Measurements from ENCODE around the gene GATA2.

The GATA2 gene

GRCh38 chr3:128496602-128497304, 3.8 kb upstream of the GATA2 start:
- TF ChIP-seq GATA2 (IDR thresholded peaks at IDR 0.05; ENCODE audit: low read depth, low read length): peak; percentile 99
- TF ChIP-seq GATA3 (IDR thresholded peaks at IDR 0.05; ENCODE audit: low read depth, low read length): peak; percentile 93

DNA sequence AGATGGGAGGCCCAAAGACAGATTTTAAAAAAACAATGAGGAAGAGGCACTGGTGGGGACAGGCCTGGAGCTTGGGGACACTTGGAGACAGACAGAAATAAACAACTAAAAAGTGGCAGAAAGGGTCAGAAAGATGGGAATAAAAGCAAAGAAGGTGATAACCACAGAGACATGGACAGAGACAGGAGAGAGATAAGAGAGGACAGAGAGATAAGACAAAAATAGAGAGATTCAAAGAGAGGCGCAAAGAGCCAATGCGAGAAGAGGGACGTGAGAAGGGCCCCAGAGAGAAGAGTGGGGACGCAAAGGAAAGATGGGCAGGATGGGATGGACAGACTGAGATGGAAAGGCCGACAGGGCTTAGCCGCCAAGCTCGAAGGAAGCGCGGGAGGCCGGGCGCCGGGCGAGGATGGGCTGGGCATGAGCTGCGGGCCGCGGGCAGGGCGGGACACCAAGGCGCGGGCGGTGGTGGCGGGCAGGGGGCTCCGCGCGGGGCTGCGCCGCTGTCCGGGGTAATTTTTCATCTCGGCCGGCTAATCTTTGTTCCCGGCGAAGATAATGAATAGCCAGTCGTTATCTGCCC, 3.1 kb upstream of the GATA2 start:
- no peak for TF ChIP-seq GATA2 (IDR thresholded peaks at IDR 0.05; ENCODE audit: low read depth, low read length)
- TF ChIP-seq GATA3 (IDR thresholded peaks at IDR 0.05; ENCODE audit: low read depth, low read length): no peak

DNA sequence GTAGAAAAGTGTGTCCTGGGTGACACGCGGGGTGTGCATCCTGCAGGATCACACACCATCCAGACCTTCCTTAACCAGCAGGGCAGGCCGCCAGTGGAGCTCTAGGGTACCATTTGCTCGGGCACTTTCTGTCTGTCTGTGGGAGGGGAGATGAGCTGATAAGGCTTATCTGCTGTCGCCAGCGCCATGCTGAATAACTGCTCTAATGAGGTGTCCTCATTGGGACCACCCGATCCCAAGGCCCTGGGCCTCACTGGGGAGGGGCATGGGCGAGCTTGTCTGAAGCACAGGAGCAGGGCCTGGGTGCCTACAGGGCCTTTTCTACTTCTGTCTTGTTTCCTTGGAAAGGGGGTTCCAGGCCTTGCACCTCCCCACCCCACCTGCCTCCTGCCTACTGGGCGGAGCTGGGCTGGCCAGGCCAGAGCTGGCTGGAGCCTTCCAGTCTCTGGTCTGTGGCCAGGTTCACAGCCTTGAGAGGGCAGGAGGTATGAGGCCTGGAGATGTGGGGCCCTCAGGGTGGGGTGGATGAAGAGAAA, 2.5 kb upstream of the GATA2 start:
- TF ChIP-seq GATA2 (IDR thresholded peaks at IDR 0.05; ENCODE audit: low read depth, low read length) (peak; percentile 100), GATA3 (IDR thresholded peaks at IDR 0.05; ENCODE audit: low read depth, low read length) (peak; percentile 99)

GRCh38 chr3:128494367-128494650, 1.3 kb upstream of the GATA2 start:
- TF ChIP-seq GATA2 (IDR thresholded peaks at IDR 0.05; ENCODE audit: low read depth, low read length) (no peak), GATA3 (IDR thresholded peaks at IDR 0.05; ENCODE audit: low read depth, low read length) (no peak)

- TF ChIP-seq GATA3 (IDR thresholded peaks at IDR 0.05; ENCODE audit: low read depth, low read length) (no peak), GATA2 (IDR thresholded peaks at IDR 0.05; ENCODE audit: low read depth, low read length) (0 out of 2 replicates have a peak, but pooled peaks have one; percentile 10)
Observed at GRCh38 chr3:128493570-128494366, 767 bp upstream of the GATA2 start.

DNA sequence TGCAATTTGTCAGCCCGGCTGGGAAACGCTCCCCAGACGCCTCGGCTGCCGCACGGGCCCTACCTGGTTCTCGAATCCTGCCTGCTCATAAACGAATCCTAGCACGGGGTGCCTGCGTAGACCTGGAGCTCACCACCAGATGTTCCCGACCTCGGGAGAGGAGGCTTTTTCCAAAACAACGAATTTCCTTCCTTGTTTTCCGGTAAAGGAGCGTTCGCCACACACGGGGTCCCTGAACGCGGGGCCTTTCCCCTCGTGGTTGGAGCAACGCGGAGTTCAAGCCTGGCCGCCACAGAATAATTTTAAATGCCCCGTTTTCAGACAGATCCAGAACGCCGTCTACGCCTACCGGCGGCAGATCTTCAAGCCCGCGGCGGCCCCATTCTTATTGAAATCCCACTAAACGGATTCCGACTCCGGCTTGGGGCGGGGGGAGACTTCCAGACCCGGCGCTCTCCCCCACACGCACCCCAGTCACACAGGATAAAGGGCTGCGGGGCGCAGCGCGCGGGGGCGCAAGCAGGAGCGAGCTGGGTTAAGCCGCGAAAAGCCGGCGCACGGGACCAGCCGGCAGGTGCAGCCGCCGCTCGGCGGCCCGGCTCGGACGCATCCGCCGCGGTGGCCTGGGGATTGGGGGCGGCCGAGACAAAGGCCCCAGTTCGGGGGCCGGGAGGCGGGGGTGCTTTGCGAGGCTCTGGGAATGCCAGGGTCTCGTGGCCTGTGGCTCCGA, 895 bp downstream of the GATA2 start:
- TF ChIP-seq GATA2 (IDR thresholded peaks at IDR 0.05; ENCODE audit: low read depth, low read length) (no peak), GATA3 (IDR thresholded peaks at IDR 0.05; ENCODE audit: low read depth, low read length) (no peak)

DNA sequence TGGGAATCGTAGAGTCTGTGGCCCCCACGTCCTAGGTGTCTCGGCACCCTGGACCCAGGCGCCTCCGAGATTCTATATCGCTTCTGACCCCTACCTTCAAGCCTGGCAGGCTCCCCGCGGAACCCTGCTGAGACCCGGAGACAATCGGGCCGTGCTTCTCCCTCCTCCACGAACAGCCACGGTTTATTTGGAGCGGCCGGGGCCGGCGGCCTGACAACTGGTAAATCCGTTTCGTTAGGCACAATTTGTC, 1.4 kb downstream of the GATA2 start:
- no peak for TF ChIP-seq GATA3 (IDR thresholded peaks at IDR 0.05; ENCODE audit: low read depth, low read length)
- no peak for TF ChIP-seq GATA2 (IDR thresholded peaks at IDR 0.05; ENCODE audit: low read depth, low read length)

DNA sequence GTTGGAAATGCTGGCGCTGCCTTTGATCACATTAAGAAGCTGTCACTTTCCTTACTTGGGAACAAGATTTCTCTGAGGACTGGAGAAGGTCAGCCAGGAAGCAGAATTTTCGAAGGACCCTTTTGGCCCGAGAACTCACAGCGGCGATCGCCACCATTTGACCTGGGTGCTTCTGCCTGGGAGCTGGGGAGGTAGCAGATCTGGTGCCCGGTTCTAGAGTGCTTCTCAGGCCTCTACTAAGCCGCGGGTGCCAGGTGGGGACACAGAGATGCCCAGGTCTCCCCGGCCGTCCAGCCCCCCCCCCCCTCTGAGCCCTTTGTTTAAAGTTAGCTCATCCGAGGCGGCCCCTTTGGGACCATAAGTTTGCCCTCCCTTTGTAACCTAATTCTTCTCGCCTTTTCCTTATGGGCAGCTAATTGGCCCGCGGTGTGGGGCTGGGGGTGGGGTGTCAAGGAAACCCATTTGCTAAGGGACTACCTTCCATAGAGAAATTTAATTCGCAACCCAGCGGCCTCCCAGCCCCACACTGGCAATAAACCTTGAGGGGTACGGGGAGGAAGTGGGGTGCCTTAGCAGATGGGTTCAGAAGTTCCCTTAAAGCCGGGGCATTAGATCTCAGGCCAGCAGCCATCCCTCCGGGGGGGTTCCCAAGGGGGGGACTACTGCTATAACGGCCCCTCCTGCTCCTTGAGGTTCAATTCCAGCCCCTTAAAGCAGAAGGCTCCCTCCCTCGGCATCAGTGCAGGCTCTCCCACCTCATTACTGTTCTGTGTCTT, 1.9 kb downstream of the GATA2 start:
- TF ChIP-seq GATA3 (IDR thresholded peaks at IDR 0.05; ENCODE audit: low read depth, low read length) (no peak), GATA2 (IDR thresholded peaks at IDR 0.05; ENCODE audit: low read depth, low read length) (no peak)

- TF ChIP-seq GATA3 (IDR thresholded peaks at IDR 0.05; ENCODE audit: low read depth, low read length) (no peak), GATA2 (IDR thresholded peaks at IDR 0.05; ENCODE audit: low read depth, low read length) (no peak)
Observed at GRCh38 chr3:128490650-128490914, 2.4 kb downstream of the GATA2 start.

GRCh38 chr3:128489927-128490649, 2.9 kb downstream of the GATA2 start:
- TF ChIP-seq GATA3 (IDR thresholded peaks at IDR 0.05; ENCODE audit: low read depth, low read length) (no peak), GATA2 (IDR thresholded peaks at IDR 0.05; ENCODE audit: low read depth, low read length) (no peak)

GRCh38 chr3:128489674-128489926, 3.4 kb downstream of the GATA2 start:
- TF ChIP-seq GATA2 (IDR thresholded peaks at IDR 0.05; ENCODE audit: low read depth, low read length) (no peak), GATA3 (IDR thresholded peaks at IDR 0.05; ENCODE audit: low read depth, low read length) (no peak)

DNA sequence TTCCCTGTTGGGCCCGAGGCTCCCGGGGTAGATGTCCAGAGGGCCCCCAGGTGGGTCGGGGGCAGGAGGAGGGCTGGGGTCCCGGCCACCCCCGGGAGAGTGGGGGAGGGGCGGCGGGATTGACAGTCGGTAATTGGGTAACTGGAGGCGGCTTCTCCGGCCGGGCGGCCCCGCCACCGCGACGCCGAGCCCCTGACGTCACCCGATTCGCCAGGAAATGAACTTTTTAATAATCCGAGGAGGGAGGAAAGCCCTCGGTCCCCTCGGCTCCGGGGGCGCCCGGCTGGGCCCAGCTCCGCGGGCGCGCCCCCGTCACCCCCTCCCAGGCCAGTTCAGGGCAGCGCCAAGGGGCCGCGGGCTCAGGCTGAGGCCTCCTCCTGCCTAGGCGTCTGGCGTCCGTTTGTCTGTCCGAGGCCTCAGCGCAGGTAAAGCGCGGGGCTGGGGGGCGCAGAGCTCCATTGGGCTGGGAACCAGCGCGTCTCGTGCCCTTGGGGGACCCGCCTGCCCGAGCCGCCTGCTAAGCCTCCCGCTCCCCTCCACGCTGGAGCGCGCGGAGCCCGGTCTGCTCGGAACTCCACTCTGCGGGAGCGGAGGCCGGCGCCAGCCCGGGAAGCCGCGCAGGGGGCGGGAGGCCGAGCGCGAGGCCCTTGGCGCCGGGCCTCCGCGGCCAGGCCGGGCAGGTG, 3.9 kb downstream of the GATA2 start:
- no peak for TF ChIP-seq GATA3 (IDR thresholded peaks at IDR 0.05; ENCODE audit: low read depth, low read length)
- TF ChIP-seq GATA2 (IDR thresholded peaks at IDR 0.05; ENCODE audit: low read depth, low read length): no peak

DNA sequence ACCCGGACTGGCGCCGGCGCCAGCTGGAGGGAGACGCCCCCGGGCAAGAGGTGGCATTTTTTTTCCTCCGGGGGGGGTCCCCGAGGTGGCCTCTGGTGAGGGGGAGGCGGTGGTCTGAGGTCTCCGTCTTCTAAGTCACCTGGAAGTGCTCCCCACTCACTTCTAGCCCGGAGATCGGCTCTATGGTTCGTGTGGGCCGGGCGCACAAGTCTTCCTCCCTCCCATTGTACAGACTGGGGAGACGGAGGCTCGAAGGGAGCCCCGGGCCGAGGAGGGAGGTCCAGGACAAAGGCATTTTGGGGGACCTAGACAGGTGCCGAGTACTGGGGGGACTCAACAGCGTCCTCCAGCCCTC, 4.4 kb downstream of the GATA2 start:
- no peak for TF ChIP-seq GATA3 (IDR thresholded peaks at IDR 0.05; ENCODE audit: low read depth, low read length)
- TF ChIP-seq GATA2 (IDR thresholded peaks at IDR 0.05; ENCODE audit: low read depth, low read length): no peak
